CD4-positive, alpha-beta T cell treated with Interferon alpha-2 for 1 hour (primary cell): ENCODE measurements around the gene EFNA5.

Experiments used
- DNase-seq, 2 donors: peaks; one replicate each; pipeline ENCODE4 v3.0.0-alpha.2; 2020 to 2022

The EFNA5 gene

GRCh38 chr5:107670932-107671741 is at the start of gene EFNA5:
EFNA5 (minus strand) TSS chr5:107670937.
- peak in 1 of 2 donors; percentile 29 for DNase-seq

GRCh38 chr5:107719034-107719606 is 48.4 kb upstream of the EFNA5 start:
- no peak for DNase-seq

- no peak for DNase-seq
Observed at GRCh38 chr5:107717816-107718215, 47.1 kb upstream of the EFNA5 start.

- DNase-seq = no peak
Observed at GRCh38 chr5:107713228-107713627, 42.5 kb upstream of the EFNA5 start.

GRCh38 chr5:107712359-107712870 is 41.7 kb upstream of the EFNA5 start:
- DNase-seq = no peak

GRCh38 chr5:107705402-107706014 is 34.8 kb upstream of the EFNA5 start:
- DNase-seq = no peak

- no peak for DNase-seq
Observed at GRCh38 chr5:107704681-107705401, 34.1 kb upstream of the EFNA5 start.

- DNase-seq = no peak
Observed at GRCh38 chr5:107700481-107700880, 29.7 kb upstream of the EFNA5 start.

- no peak for DNase-seq
Observed at GRCh38 chr5:107699425-107699824, 28.7 kb upstream of the EFNA5 start.

- no peak for DNase-seq
Observed at GRCh38 chr5:107698286-107698685, 27.5 kb upstream of the EFNA5 start.

GRCh38 chr5:107696498-107696897 is 25.8 kb upstream of the EFNA5 start:
- DNase-seq = no peak

GRCh38 chr5:107696080-107696479 is 25.3 kb upstream of the EFNA5 start:
- no peak for DNase-seq

- no peak for DNase-seq
Observed at GRCh38 chr5:107687937-107688336, 17.2 kb upstream of the EFNA5 start.

- DNase-seq = no peak
Observed at GRCh38 chr5:107687404-107687803, 16.7 kb upstream of the EFNA5 start.

- no peak for DNase-seq
Observed at GRCh38 chr5:107682533-107682932, 11.8 kb upstream of the EFNA5 start.

- DNase-seq = no peak
Observed at GRCh38 chr5:107680799-107681198, 10.1 kb upstream of the EFNA5 start.

GRCh38 chr5:107680099-107680498 is 9.4 kb upstream of the EFNA5 start:
- DNase-seq = no peak

GRCh38 chr5:107676702-107677101 is 6.0 kb upstream of the EFNA5 start:
- DNase-seq = no peak

- no peak for DNase-seq
Observed at GRCh38 chr5:107675201-107675600, 4.5 kb upstream of the EFNA5 start.

- no peak for DNase-seq
Observed at GRCh38 chr5:107674655-107675054, 3.9 kb upstream of the EFNA5 start.

- peak; percentile 60 to 72 for DNase-seq
Observed at GRCh38 chr5:107673368-107674136, 2.8 kb upstream of the EFNA5 start.

- peak in 1 of 2 donors; percentile 10 for DNase-seq
Observed at GRCh38 chr5:107673039-107673367, 2.3 kb upstream of the EFNA5 start.
